HG02678 (cell line): Measurements from ENCODE around the gene MTHFD2.

ENCODE experiments used
- ATAC-seq: cut with Tn5 transposase; IDR thresholded peaks from one replicate; pipeline ENCODE4 v1.9.1; 2021; ENCODE audit warnings: mild to moderate bottlenecking, moderate library complexity; ENCODE audit not compliant: unreplicated experiment

The MTHFD2 gene

GRCh38 chr2:74261204-74261864, 62.9 kb downstream of the MTHFD2 start:
- no peak for ATAC-seq

- ATAC-seq, result no peak
Observed at GRCh38 chr2:74262681-74263080, 64.3 kb downstream of the MTHFD2 start.

GRCh38 chr2:74264281-74264680, 65.9 kb downstream of the MTHFD2 start:
- ATAC-seq, result no peak

- ATAC-seq, result no peak
Observed at GRCh38 chr2:74267068-74267467, 68.7 kb downstream of the MTHFD2 start.
